Measurements from ENCODE around the gene CST4.
"Not testable (repeated sequence)": the region's sequence is repeated elsewhere in the genome, so short reads cannot be mapped to it uniquely, and the experiment has no call there.

CST4 gene

DNA sequence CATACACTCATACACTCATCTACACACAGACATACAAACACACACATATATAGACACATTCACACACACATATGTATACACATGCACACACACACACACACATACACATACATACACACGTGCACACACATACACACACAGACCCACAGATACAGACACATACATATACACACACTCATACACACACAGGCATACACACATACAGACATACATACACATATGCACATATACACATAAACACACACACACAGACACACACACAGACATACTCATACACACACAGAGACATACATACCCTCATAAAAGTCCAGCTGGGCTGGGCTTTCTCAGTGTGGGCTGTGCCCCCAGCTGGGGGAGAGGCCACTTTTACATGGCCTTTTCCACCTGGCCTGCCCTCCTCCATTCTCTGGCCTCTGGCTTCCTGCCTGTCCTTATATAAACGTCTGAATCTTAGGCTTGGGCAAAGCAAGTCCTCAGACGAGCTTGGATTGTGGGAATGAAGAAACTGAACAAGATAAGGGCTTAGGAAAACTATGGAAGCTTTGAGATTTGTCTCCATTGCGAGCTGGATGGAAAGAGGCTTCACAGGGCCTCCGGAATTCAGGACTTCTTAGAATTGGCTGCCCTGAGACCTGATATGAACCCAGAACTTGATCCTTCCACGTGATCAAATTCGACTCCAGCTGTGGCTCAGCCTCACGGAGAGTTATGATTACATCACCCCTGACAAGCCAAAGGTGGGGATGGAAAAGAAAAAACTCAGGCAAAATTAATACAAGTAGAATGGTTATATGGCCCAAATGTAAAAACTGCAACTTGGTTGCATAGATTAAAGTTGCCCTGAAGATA is 28.6 kb downstream of the CST4 start:
- DNase-seq, result peak; percentile 35

DNA sequence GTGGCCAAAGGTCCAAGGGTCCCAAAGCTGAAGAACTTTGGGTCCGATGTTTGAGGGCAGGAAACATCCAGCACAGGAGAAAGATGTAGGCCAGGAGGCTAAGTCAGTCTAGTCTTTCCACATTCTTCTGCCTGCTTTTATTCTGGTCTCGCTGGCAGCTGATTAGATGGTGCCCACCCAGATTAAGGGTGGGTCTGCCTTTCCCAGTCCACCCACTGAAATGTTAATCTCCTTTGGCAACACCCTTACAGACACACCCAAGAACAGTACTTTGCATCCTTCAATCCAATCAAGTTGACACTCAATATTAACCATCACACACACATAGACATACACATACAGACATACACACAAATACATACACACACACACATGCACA is 29.2 kb downstream of the CST4 start:
- not testable (repeated sequence) for DNase-seq

DNA sequence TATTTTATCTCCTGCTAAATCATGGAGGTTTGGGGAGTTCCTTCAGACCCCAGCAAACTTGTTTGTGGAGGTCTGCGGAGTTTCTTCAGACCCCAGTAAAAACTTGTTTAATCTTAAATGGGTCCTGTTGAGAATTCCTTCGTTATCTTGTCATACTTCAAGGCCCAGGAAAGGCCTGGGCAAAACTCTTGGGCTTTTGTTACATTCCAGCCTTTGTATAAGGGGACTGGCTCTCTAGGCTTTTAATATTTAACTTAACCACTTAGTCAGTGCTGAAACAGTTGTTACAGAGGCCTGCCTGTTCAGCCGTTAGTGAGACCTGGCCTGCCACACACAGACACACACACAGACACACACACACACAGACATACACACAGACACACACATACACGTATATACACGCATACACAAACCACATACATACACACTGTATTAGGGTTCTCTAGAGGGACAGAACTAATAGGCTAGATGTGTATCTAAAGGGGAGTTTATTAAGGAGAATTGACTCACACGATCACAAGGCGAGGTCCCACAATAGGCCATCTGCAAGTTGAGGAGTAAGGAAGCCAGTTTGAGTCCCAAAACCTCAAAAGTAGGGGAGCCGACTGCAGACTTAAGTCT is 29.7 kb downstream of the CST4 start:
- DNase-seq, result no peak

DNA sequence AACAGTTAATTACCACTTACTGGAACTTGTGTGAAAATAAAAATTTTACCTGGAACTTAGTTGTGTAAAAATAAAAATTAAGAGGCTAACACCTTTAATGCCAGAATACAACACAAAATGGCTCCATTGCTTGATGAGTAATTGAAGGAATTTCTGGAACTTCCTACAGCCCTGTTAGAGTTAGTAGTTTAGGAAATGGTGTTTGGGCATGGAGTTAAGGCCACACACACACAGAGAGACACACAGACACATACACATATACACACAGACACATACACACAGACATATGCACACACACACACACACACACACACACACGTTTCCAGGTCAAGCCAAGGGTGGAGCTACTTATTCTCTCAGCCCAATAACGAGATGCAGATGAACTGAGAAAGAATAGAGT is 30.5 kb downstream of the CST4 start:
- no peak for DNase-seq

DNA sequence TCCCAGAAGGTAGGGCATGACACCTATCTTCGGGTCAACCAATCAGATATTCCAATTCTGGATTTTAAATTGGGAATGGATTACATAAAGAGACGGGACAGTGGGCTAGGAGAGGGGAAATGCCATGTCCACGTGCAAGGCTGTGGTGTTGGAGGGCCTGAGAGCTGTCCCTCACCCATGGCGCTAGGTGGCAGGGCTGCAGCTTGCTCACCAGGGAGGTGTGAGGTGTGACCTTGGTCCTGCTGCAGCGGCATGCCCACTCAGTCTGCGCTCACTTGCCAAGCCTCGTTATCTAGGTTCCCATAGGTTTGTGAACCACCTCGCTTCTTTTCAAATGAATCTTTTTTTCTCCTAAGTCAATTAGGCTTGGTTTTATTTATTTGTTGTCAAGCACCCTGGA is 31.6 kb downstream of the CST4 start:
- DNase-seq, result no peak

DNA sequence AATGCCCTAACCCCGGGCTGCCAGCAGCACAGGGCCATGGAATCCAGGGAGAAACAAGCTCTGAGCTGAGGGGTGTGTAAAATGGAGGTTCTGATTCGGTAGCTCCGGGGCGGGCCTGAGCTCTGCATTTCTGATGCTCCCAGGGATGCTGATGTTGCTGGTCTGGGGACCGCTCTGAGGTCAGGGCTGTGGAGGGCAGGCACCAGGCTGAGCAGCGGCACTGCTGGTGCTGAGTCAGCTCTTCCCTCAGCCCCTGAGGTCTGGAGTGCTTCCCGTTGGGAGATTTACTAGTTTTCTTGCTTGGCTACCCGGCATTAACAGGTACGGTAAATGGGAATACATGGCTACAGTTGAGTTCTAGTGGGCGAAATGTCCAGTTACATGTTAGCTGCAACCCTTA is 32.5 kb downstream of the CST4 start:
- no peak for DNase-seq

DNA sequence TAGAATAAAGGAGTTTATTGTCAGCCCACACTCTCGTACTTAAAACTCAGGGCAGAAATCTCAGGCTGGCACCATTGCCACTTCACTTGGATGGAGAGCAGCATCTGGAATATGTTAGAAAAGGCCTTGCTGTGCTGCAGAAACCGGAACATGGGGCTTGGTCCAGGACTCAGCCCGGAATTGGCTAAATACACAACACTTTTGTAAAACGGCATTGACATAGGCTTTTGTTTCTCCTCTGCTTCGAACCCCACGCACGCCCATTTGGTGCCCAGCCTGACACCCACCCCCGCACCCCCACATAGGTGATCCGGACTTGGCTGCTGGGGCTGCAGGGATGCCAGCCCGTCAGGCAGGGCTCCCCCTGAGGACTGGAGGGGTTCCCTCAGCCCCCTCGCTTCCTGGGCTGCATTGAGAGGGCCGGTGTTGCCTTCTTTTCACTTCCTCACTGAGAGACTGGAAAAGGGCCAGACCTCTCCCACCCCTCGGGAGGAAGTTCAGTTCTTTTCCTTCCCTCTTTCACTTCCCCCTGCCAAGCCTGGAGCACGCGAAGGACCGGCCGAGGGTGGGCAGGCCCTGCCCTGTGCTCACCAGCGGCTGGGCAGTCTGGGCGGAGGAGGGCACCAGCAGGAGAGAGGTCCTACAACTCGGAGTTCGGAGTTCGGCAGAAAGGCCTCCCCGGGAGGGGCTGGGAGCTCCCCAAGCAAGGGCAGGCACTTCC is 33.2 kb downstream of the CST4 start:
- no peak for DNase-seq

DNA sequence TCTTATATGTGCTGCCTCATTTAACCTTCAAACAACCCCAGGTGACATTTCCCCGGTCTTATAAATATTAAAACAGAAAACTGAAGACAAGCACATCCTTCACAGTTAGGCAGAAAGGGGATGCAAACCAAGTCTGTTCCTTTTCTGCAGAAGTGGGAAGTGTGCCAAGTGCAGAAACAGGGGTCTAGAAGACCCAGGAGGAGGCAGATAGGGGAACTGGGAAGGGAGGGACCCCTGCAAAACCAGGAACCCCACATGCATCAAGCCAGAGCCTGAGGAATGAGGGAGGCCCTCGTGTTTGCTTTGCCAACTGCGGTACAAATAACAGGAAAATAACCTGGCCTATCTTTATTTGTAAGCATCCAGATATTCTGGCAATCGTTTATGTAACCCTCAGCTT is 34.1 kb downstream of the CST4 start:
- DNase-seq, result no peak

DNA sequence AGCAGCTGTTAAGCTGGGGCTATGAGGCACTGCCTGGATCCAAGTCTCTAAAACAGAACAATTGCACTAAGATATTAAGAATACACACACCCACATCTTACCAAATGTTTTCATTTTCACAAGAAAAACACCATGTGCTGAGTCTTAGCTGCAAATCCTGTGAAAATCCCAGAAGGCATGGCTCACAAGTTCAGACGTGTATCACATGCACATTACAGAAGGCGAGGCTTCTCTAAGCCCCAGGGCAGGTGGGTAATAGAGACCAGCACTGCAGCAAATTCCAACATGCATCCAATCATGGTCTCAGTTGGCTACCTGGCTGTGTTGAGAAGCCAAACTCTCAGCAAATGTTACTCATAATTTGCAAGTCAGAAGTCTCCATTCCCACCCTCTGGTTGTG is 34.8 kb downstream of the CST4 start:
- no peak for DNase-seq

DNA sequence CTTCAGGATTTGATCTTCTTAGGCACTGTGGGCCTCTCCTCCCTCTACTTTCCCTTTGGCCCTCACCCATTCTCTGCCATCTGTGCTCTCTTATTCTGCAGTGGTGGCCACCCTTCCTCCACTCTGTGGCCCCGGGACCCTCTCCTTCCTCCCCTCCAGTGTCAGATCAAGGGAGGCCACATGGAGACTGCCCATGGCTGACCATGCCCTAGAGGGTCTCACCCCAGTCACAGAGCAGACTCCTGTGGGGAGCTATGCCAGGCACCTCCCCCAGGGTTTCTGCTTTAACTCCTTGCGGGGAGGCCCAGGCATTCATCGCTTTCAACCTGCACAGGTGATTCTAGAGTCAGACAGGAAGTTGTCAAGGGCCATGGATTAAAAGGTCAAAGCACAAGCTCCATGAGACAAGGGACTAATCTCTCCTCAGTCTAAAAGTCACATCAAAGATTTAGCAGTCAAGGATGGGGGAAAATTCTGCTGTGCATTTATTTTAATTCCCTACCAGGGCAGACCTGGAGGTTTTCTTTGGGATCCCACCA is 35.4 kb downstream of the CST4 start:
- DNase-seq, result no peak

DNA sequence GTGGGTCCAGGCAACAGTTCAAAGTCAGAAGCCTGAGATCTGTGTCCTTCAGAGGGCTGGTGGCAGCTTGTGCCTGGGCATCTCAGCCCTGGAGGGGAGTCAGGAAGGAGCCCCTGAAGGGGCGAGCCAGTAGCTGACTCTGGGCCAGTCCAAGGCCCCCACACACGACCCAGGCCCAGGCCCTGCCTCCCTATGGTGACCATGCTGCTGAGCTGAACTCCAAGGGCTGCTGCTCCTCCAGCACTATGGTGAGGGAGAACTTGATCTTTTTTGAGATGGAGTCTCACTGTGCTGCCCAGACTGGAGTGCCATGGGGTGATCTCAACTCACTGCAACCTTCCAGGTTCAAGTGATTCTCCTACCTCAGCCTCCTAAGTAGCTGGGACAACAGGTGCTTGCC is 35.9 kb downstream of the CST4 start:
- no peak for DNase-seq

DNA sequence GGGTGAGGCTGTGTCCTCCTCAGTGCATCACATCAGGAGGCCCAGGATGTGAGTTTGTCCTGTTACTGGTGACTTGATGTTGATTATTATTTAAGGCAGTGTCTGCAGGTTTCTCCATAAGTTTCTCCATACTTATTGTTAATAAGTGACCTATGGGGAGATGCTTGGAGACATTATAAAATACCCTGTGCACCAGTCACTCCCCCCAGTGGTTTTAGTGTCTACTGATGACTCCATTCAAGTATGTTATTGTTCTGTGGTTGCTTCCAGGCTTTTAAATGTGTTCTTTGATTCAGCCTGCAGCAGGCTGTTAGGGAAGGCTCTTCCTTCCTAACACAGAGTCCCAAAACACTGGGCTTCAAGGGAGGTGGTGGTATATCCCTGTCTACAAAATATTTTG is 36.5 kb downstream of the CST4 start:
- peak; percentile 10 for DNase-seq

DNA sequence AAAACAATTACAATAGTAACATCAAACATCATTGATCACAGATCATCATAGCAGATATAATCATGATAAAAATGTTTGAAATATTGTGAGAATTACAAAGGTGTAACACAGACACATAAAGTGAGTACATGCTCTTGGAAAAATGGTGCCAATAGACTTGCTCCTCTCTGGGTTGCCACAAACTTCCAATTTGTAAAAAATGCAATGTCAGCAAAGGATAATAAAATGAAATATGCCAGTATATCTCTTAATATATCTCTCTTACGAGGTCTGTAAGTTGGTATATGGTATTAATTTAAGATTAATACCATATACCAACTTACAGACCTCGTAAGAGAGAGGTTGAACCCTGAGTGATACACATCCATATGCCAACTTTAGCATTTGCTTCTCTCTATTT is 37.7 kb downstream of the CST4 start:
- DNase-seq, result no peak

DNA sequence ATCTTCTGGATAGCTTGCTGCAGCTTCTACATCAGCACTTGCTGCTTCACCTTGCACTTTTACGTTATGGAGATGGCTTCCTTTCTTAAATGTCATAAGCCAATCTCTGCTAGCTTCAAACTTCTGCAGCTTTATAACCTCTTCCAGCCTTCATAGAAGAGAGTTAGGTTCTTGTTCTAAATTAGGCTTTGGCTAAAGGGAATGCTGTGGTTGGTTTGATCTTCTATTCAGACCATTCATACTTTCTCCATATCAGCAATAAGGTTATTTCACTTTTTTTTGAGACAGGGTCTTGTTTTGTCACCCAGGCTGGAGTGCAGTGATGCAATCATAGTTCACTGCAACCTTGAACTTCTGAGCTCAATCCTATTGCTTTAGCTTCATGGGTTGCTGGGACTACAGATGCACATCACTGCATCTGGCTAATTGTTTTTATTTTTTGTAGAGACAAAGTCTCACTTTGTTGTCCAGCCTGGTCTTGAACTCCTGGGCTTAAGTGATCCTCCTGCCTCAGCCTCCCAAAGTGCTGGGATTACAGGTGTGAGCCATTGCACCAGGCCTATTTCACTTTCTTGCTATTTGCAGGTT is 38.9 kb downstream of the CST4 start:
- DNase-seq, result no peak

DNA sequence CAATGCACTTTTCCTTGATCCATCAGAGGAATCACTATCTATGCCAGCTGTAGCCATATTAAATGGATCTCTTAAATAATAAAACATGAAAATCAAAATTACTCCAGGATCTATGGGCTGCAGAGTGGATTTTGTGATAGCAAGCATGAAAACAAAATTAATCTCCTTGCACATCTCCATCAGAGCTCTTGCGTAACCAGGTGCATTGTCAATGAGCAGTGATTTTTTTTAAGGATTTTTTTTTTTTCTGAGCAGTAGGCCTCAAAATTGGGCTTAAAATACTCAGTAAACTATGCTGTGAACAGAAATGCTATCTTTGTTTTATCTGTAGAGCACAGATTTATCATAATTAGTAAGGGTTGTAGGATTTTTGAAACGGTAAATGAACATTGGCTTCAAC is 39.6 kb downstream of the CST4 start:
- no peak for DNase-seq

DNA sequence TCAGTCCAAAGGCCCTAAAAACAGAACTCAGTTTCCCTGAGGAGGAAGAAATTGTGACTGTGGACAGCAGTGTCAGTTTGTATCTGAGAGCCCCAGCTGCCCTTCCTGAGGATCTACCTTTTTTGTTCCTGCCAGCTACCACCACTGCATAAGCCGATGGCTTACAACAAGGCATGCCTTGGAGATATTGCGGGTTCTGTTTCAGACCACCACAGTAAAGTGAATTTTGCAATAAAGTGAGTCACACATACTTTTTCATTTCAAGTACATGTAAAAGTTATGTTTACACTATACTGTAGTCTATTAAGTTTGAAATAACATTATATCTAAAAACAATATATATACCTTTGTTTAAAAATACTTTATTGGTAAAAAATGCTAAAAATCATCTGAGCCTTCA is 41.5 kb downstream of the CST4 start:
- no peak for DNase-seq

DNA sequence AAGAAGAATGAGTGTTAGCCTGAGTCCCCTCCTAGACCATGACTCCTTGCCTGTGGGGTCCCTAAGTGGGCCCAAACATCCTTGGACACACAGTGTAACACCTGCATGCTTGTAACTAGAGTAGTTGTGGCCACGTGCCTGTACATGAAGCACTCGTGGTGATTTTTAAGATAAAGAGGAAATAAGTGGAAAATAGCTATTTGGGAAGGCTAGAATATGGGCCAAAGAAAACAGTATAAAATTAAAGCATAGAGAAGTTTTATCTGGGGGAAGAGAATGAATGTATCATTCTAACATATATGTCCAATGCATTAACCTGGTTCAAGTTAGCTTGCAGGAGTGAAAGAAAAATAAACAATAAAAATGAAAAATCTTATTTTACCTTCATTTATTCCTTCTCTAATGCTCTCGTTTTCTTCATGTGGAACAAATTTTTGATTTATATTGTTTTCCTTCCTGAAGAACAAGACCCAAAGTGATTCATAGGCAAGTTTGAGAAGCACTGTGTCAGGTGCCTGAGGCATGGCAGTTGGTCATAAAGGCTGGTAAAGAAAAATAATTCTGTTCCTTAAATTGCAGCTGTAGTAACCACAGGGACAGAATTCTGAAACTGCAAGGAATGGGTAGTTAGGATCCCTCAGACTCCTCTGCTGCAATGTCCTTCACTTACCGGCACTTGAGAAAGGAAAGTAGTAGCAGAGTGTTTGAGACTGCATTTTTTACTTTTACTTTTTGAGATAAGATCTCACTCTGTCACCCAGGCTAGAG is 42.5 kb downstream of the CST4 start:
- DNase-seq, result no peak

DNA sequence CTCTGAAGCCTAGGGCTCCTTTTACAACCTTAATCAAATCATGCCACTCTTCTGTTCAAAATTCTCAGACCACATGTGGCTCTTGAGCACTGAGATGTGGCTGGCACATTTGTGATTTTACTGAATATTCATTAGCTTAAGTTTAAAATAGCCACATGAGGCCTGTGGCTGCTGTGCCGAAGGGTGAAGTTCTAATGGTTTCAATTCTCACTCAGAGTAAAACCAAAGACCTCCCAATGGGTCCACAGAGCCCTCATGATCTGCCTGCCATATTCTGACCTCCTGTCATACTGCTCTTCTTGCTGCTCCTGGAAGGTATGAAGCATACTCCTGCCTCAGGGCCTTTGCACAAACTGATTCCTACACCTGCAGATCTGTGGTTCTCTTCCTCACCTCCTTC is 43.3 kb downstream of the CST4 start:
- DNase-seq, result no peak

DNA sequence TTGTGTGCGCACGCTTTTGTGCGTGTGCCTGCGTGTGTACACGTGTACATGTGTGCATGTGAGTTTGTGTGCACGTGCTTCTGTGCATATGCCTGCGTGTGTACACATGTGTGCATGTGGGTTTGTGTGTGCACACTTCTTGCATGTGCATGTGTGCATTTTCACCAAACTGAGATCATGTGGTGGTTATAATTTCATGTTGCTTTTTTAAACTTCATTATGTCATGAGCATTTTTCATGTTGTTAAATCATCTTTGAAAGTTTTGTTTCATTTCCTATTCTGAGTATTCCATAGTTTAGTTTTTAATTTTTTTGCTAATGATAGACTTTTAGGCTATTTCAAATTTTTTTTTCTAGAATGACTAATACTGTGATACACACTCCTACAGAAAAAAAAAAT is 44.7 kb downstream of the CST4 start:
- DNase-seq, result no peak

DNA sequence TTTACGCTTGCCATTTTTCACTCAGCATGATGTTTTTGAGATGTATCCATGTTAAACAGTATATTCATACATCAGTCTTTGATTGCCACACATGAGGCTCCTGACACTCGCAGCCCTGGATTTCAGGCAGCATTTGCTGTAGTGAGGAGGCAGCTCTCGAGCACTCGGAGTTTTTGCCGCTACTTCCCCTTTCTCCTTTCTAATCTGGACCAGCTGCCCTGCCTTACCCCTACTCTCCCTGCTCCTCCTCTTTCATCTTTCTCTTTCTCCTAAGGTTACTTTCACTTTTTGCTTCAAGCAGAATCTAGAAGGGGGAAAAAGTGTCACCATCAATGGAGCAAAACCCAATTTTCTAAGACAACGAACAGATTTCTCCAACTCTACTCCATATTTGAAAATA is 45.2 kb downstream of the CST4 start:
- DNase-seq, result no peak

DNA sequence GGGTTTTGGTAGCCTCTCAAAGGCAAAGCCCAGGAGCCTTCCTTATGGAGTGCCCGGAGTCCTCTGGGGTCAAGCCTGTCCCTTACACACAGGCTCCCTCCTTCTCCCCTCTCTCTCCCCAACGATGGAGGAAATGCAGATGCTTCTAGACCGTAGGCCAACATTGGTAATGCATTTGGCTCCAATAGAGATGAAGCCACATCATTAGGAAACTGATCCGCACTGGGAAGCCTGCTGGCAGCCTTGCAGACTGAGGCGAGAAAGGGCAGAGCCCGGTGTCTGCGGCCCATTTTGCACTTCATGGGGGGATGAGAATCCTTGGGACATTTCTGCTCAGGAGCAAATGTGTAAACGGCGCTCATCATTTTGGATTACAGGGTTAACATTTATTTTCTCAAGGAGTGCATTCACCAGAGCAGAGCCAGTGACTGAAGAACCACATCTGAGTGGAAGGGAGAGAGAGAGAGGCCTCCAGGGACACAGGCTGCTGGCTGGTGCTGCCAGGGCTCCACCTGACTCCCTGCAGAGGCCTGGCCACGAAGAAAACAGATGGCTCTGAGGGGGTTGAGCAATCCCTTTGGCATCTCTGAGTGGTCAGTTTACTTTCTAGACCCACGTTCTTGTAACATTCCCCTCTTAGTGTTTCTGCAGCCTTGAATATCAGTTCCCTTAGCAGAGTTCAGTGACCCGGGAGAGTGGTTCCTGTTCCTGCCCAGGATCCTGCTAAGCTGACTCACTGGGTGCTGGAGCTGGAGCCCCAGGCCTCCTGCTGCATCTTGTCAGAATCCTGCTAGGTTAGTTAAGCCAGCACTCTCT is 46.7 kb downstream of the CST4 start:
- DNase-seq, result peak; percentile 44

Data from fibroblast of upper back skin (primary cell).